PC-3 (cell line): Measurements from ENCODE around the gene CYP27C1. TPM values are rescaled to one million over a fixed set of nuclear protein-coding genes. Genes with fewer than 3 reads are reported as not detected.
A peak's percentile ranks its signal among the peaks of the same experiment; 100 is the strongest.

Experiments used
- ATAC-seq: fragments of 200-7000 bp; cut with Tn5 transposase; 2 replicates; pipeline ENCODE4 v1.9.1; 2020; ENCODE audit warnings: mild to moderate bottlenecking, moderate library complexity
- BruUV-seq: library from RNA; stranded (reverse); fragments of 400-500 nt; replicated peaks from 2 replicates; lab custom pipeline; 2021; lab: Mats Ljungman, UMichigan
- CTCF ChIA-PET: fragments of 300-600 bp; sonication (Branson Sonifier 250); formaldehyde crosslinking; loops from one replicate; lab custom pipeline; 2022; ENCODE audit warnings: antibody characterized with exemption; lab: Charles Lee
- POLR2A ChIA-PET: fragments of 300-600 bp; sonication (Branson Sonifier 250); formaldehyde crosslinking; loops from one replicate; lab custom pipeline; 2022; ENCODE audit warnings: antibody characterized with exemption; ENCODE audit not compliant: unreplicated experiment; lab: Charles Lee
- DNase-seq: peaks from one replicate; pipeline ENCODE4 v3.0.0-alpha.2; 2015
- H2AFZ ChIP-seq: fragments of 300-600 bp; sonication (generic); 2 replicates; pipeline ENCODE4 v1.6.0; 2016; ENCODE audit warnings: antibody characterized with exemption, low read length
- H3F3A ChIP-seq: fragments of 300-600 bp; sonication (generic); one replicate; pipeline ENCODE4 v1.6.0; 2017; ENCODE audit warnings: antibody characterized with exemption, low read length, control low read depth, mild to moderate bottlenecking; ENCODE audit not compliant: unreplicated experiment
- H3K27ac ChIP-seq: fragments of 300-600 bp; sonication (generic); 2 replicates; pipeline ENCODE4 v1.5.1; 2016; ENCODE audit warnings: mild to moderate bottlenecking, low read length
- H3K27me3 ChIP-seq: fragments of 300-600 bp; sonication (generic); 2 replicates; pipeline ENCODE4 v1.6.1; 2016; ENCODE audit warnings: low read length, mixed read lengths
- H3K36me3 ChIP-seq: fragments of 300-600 bp; sonication (generic); 2 replicates; pipeline ENCODE4 v1.6.1; 2016; ENCODE audit warnings: low read depth, mixed run types, low read length, mixed read lengths
- H3K4me1 ChIP-seq: fragments of 300-600 bp; sonication (generic); 2 replicates; pipeline ENCODE4 v1.5.1; 2016; ENCODE audit warnings: low read length; ENCODE audit not compliant: insufficient read depth
- H3K4me2 ChIP-seq: fragments of 300-600 bp; sonication (generic); 2 replicates; pipeline ENCODE4 v1.6.0; 2016; ENCODE audit warnings: low read length
- H3K4me3 ChIP-seq: fragments of 300-600 bp; sonication (generic); 2 replicates; pipeline ENCODE4 v1.5.1; 2016; ENCODE audit warnings: mild to moderate bottlenecking, low read length, mixed read lengths
- H3K79me2 ChIP-seq: fragments of 300-600 bp; sonication (generic); 2 replicates; pipeline ENCODE4 v1.6.1; 2017; ENCODE audit warnings: low read length, mixed read lengths
- H3K9ac ChIP-seq: fragments of 300-600 bp; sonication (generic); 2 replicates; pipeline ENCODE4 v1.6.0; 2016; ENCODE audit warnings: mild to moderate bottlenecking, low read length
- H3K9me2 ChIP-seq: fragments of 300-600 bp; sonication (generic); replicated peaks from 2 replicates; pipeline ENCODE4 v1.6.1; 2016; ENCODE audit warnings: mixed run types, low read length, mixed read lengths
- H3K9me3 ChIP-seq: fragments of 300-600 bp; sonication (generic); 2 replicates; pipeline ENCODE4 v1.6.1; 2016; ENCODE audit warnings: low read length, mixed read lengths
- H4K20me1 ChIP-seq: fragments of 300-600 bp; sonication (generic); 2 replicates; pipeline ENCODE4 v1.6.1; 2016; ENCODE audit warnings: low read length, mixed read lengths
- CTCF ChIP-seq: fragments of 300-600 bp; sonication (generic); conservative IDR thresholded peaks from 2 replicates; pipeline ENCODE4 v1.5.1; 2017; ENCODE audit warnings: antibody characterized with exemption, low read depth, mild to moderate bottlenecking, low read length
- EZH2 ChIP-seq: fragments of 300-600 bp; sonication (generic); IDR thresholded peaks from one replicate; pipeline ENCODE4 v1.6.1; 2017; ENCODE audit warnings: antibody characterized with exemption, mild to moderate bottlenecking, low read length; ENCODE audit not compliant: unreplicated experiment
- EZH2phosphoT487 ChIP-seq: fragments of 300-600 bp; sonication (generic); IDR thresholded peaks from 2 replicates; pipeline ENCODE4 v1.6.1; 2018; ENCODE audit warnings: mild to moderate bottlenecking, antibody characterized with exemption, low read length, borderline replicate concordance
- intact Hi-C: fragments of 100-400 bp; cut with micrococcal nuclease; formaldehyde crosslinking; loops from 2 replicates; pipeline ENCODE4 v1.9.0; 2023
- total RNA-seq: library from RNA; depleted of rRNA; stranded (reverse); fragments of >200 nt; gene quantifications from 2 replicates; pipeline ENCODE4 v1.2.3, GENCODE V29; 2014

The CYP27C1 gene
- total RNA-seq, 1 experiment from 2014 or later, result 0.36 TPM

- Histone ChIP-seq H3K27ac (no peak overlapping the region), H3F3A (no peaks in the 10 kb centered on the region), H3K4me2 (no peak overlapping the region), H3K27me3 (no peaks in the 10 kb centered on the region), H3K9me2 (no peaks in the 10 kb centered on the region), H3K4me3 (no peak overlapping the region), H3K79me2 (no peaks in the 10 kb centered on the region), H3K4me1 (peaks cover 23% of the 10 kb centered on the region), H2AFZ (no peak overlapping the region), H3K9ac (no peak overlapping the region), H4K20me1 (no peaks in the 10 kb centered on the region), H3K9me3 (no peaks in the 10 kb centered on the region), H3K36me3 (no peaks in the 10 kb centered on the region)
- no TSS peak for BruUV-seq
- intact Hi-C loops, result no loop called here
- POLR2A ChIA-PET, result no interaction called here
- CTCF ChIA-PET, result no interaction called here
- TF ChIP-seq CTCF (no peak), EZH2phosphoT487 (no peak)
- DNase-seq, result no peak
- ATAC-seq, result no peak
Observed at GRCh38 chr2:127155028-127155581, 65.0 kb downstream of the CYP27C1 start.

- no peaks in the 10 kb centered on the region for H3K36me3 ChIP-seq
- peak overlapping the region; percentile 49; the same call in 1 of the 2 replicates for H2AFZ ChIP-seq
- peaks cover 29% of the 10 kb centered on the region for H3K4me1 ChIP-seq
- no peaks in the 10 kb centered on the region for H3K9me2 ChIP-seq
- peak overlapping the region; percentile 34; the same call in 1 of the 2 replicates for H3K9ac ChIP-seq
- peak overlapping the region; percentile 78 for H3K27ac ChIP-seq
- intact Hi-C loops, result no loop called here
- DNase-seq (no peak), ATAC-seq (no peak)
- no peak for TF ChIP-seq EZH2
- TF ChIP-seq EZH2phosphoT487, result no peak
- no peak for TF ChIP-seq CTCF
- H3K4me2 ChIP-seq, result peak overlapping the region; percentile 54
- no peaks in the 10 kb centered on the region for H3F3A ChIP-seq
- no TSS peak for BruUV-seq
- H3K9me3 ChIP-seq, result no peaks in the 10 kb centered on the region
- H4K20me1 ChIP-seq, result no peaks in the 10 kb centered on the region
- no peaks in the 10 kb centered on the region for H3K79me2 ChIP-seq
- POLR2A ChIA-PET, result no interaction called here
- no peak overlapping the region for H3K4me3 ChIP-seq
- no peaks in the 10 kb centered on the region for H3K27me3 ChIP-seq
- CTCF ChIA-PET, result interaction anchor here (0.9 to 1.2 kb wide), 2 partner anchors 43 to 47 kb away, joined by 5 to 7 read pairs; no protein-coding TSS in a partner anchor
Observed at GRCh38 chr2:127154396-127154795, 65.7 kb downstream of the CYP27C1 start.

GRCh38 chr2:127153691-127154158 is 66.4 kb downstream of the CYP27C1 start:
- Histone ChIP-seq H3F3A (no peaks in the 10 kb centered on the region), H3K9ac (peak overlapping the region; percentile 34; the same call in 1 of the 2 replicates)
- intact Hi-C loops, result no loop called here

More at GRCh38 chr2:127153691-127154158, 66.4 kb downstream of the CYP27C1 start:
- Histone ChIP-seq H3K4me3 (no peak overlapping the region), H3K9me3 (no peaks in the 10 kb centered on the region), H4K20me1 (no peaks in the 10 kb centered on the region), H2AFZ (peak overlapping the region; percentile 49), H3K79me2 (no peaks in the 10 kb centered on the region), H3K27me3 (no peaks in the 10 kb centered on the region), H3K27ac (peak overlapping the region; percentile 78), H3K4me1 (peaks cover 34% of the 10 kb centered on the region), H3K4me2 (peak overlapping the region; percentile 54), H3K9me2 (no peaks in the 10 kb centered on the region), H3K36me3 (no peaks in the 10 kb centered on the region)
- no TSS peak for BruUV-seq
- no peak for TF ChIP-seq EZH2
- no peak; the same call in 1 of the 2 replicates for TF ChIP-seq CTCF
- no peak for TF ChIP-seq EZH2phosphoT487
- ChIA-PET CTCF (interaction anchor here (0.9 to 1.2 kb wide), 2 partner anchors 43 to 46 kb away, joined by 5 to 7 read pairs; no protein-coding TSS in a partner anchor), POLR2A (interaction anchor here (0.6 kb wide), 1 partner anchor 47 kb away, joined by 12 read pairs; the partner anchor contains the start of gene BIN1)
- DNase-seq (peak; percentile 91), ATAC-seq (peak; percentile 95)
